Measurements from ENCODE around the gene ATP10D. TPM values are rescaled to one million over a fixed set of nuclear protein-coding genes. Genes with fewer than 3 reads are reported as not detected.

Gene ATP10D
- total RNA-seq, 1 experiment from 2014 or later = 0.84 TPM

GRCh38 chr4:47474799-47475198 is 10.3 kb upstream of the ATP10D start:
- no peak for TF ChIP-seq CTCF (conservative IDR thresholded peaks at IDR 0.05; ENCODE audit: low read depth, low read length)
- TF ChIP-seq EZH2phosphoT487 (IDR thresholded peaks at IDR 0.05; ENCODE audit: borderline replicate concordance, low read length) = no peak
- no peak for TF ChIP-seq EZH2 (IDR thresholded peaks at IDR 0.05; ENCODE audit: low read length, unreplicated experiment)
- Histone ChIP-seq H3K4me2 (ENCODE audit: low read length) (no peak overlapping the region), H3K9ac (ENCODE audit: low read length) (no peak overlapping the region), H3K9me3 (ENCODE audit: low read length) (no peaks in the 10 kb centered on the region), H3K79me2 (ENCODE audit: low read length) (no peaks in the 10 kb centered on the region), H3F3A (ENCODE audit: low read length, unreplicated experiment) (no peaks in the 10 kb centered on the region), H2AFZ (ENCODE audit: low read length) (no peak overlapping the region), H3K27me3 (ENCODE audit: low read length) (no peaks in the 10 kb centered on the region), H3K9me2 (replicated peaks; ENCODE audit: low read length) (no peaks in the 10 kb centered on the region), H3K4me1 (ENCODE audit: insufficient read depth, low read length) (no peaks in the 10 kb centered on the region), H3K4me3 (ENCODE audit: low read length) (no peak overlapping the region), H4K20me1 (ENCODE audit: low read length) (no peaks in the 10 kb centered on the region), H3K27ac (ENCODE audit: low read length) (no peak overlapping the region), H3K36me3 (ENCODE audit: low read depth, low read length) (no peaks in the 10 kb centered on the region)
- DNase-seq (no peak), ATAC-seq (no peak)
- ChIA-PET CTCF (no interaction called here), POLR2A (ENCODE audit: unreplicated experiment) (no interaction called here)
- intact Hi-C loops (cut with micrococcal nuclease) = no loop called here
- BruUV-seq (replicated peaks) = no TSS peak

GRCh38 chr4:47475411-47475810 is 9.7 kb upstream of the ATP10D start:
- H3K36me3 ChIP-seq (ENCODE audit: low read depth, low read length) = no peaks in the 10 kb centered on the region
- ChIA-PET CTCF (no interaction called here), POLR2A (ENCODE audit: unreplicated experiment) (no interaction called here)
- H3K9me2 ChIP-seq (replicated peaks; ENCODE audit: low read length) = no peaks in the 10 kb centered on the region
- H3K9me3 ChIP-seq (ENCODE audit: low read length) = no peaks in the 10 kb centered on the region
- H3K4me3 ChIP-seq (ENCODE audit: low read length) = no peak overlapping the region
- H3K27me3 ChIP-seq (ENCODE audit: low read length) = no peaks in the 10 kb centered on the region
- no TSS peak for BruUV-seq (replicated peaks)
- no peak for TF ChIP-seq EZH2 (IDR thresholded peaks at IDR 0.05; ENCODE audit: low read length, unreplicated experiment)
- TF ChIP-seq CTCF (conservative IDR thresholded peaks at IDR 0.05; ENCODE audit: low read depth, low read length) = no peak
- no peak for TF ChIP-seq EZH2phosphoT487 (IDR thresholded peaks at IDR 0.05; ENCODE audit: borderline replicate concordance, low read length)
- no peaks in the 10 kb centered on the region for H3F3A ChIP-seq (ENCODE audit: low read length, unreplicated experiment)
- no peaks in the 10 kb centered on the region for H3K79me2 ChIP-seq (ENCODE audit: low read length)
- no peak overlapping the region for H2AFZ ChIP-seq (ENCODE audit: low read length)
- H3K4me1 ChIP-seq (ENCODE audit: insufficient read depth, low read length) = no peaks in the 10 kb centered on the region
- DNase-seq (no peak), ATAC-seq (no peak)
- H3K4me2 ChIP-seq (ENCODE audit: low read length) = no peak overlapping the region
- no peaks in the 10 kb centered on the region for H4K20me1 ChIP-seq (ENCODE audit: low read length)
- no peak overlapping the region for H3K9ac ChIP-seq (ENCODE audit: low read length)
- intact Hi-C loops (cut with micrococcal nuclease) = no loop called here
- no peak overlapping the region for H3K27ac ChIP-seq (ENCODE audit: low read length)

- Histone ChIP-seq H3K79me2 (ENCODE audit: low read length) (no peaks in the 10 kb centered on the region), H3K9ac (ENCODE audit: low read length) (no peak overlapping the region), H3F3A (ENCODE audit: low read length, unreplicated experiment) (no peaks in the 10 kb centered on the region), H3K36me3 (ENCODE audit: low read depth, low read length) (no peaks in the 10 kb centered on the region), H3K27ac (ENCODE audit: low read length) (no peak overlapping the region), H3K27me3 (ENCODE audit: low read length) (no peaks in the 10 kb centered on the region), H3K4me1 (ENCODE audit: insufficient read depth, low read length) (peaks cover 8% of the 10 kb centered on the region; the same call in 1 of the 2 replicates), H3K4me2 (ENCODE audit: low read length) (no peak overlapping the region), H3K9me2 (replicated peaks; ENCODE audit: low read length) (no peaks in the 10 kb centered on the region), H3K9me3 (ENCODE audit: low read length) (no peaks in the 10 kb centered on the region), H3K4me3 (ENCODE audit: low read length) (no peak overlapping the region), H2AFZ (ENCODE audit: low read length) (no peak overlapping the region), H4K20me1 (ENCODE audit: low read length) (no peaks in the 10 kb centered on the region)
- ATAC-seq (no peak), DNase-seq (no peak)
- ChIA-PET POLR2A (ENCODE audit: unreplicated experiment) (no interaction called here), CTCF (no interaction called here)
- no TSS peak for BruUV-seq (replicated peaks)
- TF ChIP-seq EZH2phosphoT487 (IDR thresholded peaks at IDR 0.05; ENCODE audit: borderline replicate concordance, low read length) (no peak), EZH2 (IDR thresholded peaks at IDR 0.05; ENCODE audit: low read length, unreplicated experiment) (no peak)
- intact Hi-C loops (cut with micrococcal nuclease) = no loop called here
Observed at GRCh38 chr4:47478804-47479203, 6.3 kb upstream of the ATP10D start.
